Heart left ventricle (tissue), 16 donors: ENCODE data around the gene WWOX. TPM values are rescaled to one million over a fixed set of nuclear protein-coding genes. Genes with fewer than 3 reads are reported as not detected.

Source experiments
- ATAC-seq, 4 donors: fragments of 200-7000 bp; cut with Tn5 transposase; one replicate each; pipeline ENCODE4 v1.9.1; 2020 to 2022; ENCODE audit warnings: moderate library complexity in 4 of 4, mild to moderate bottlenecking in 3 of 4, moderate number of reproducible peaks in 1 of 4
- DNase-seq, 5 donors: peaks; one replicate each; pipeline ENCODE4 v3.0.0-alpha.2; 2020
- H3K27ac ChIP-seq, 12 donors: fragments of 200-600 bp; sonication (generic) in 4 of 12; one replicate each; pipeline versions ENCODE4 v1.5.0 to v1.8.0; 2016 to 2022; ENCODE audit warnings: mild to moderate bottlenecking in 2 of 12
- H3K27me3 ChIP-seq, 9 donors: fragments of 200-600 bp; sonication (generic) in 2 of 9; one replicate each; pipeline versions ENCODE4 v1.5.1 to v1.8.0; 2016 to 2022; ENCODE audit warnings: mild to moderate bottlenecking in 3 of 9
- H3K36me3 ChIP-seq, 9 donors: fragments of 200-600 bp; sonication (generic) in 2 of 9; one replicate each; pipeline versions ENCODE4 v1.5.0 to v1.8.0; 2018 to 2022; ENCODE audit warnings: mild to moderate bottlenecking in 2 of 9
- H3K4me1 ChIP-seq, 12 donors: fragments of 200-600 bp; sonication (generic) in 4 of 12; one replicate each; pipeline versions ENCODE4 v1.5.0 to v1.8.0; 2016 to 2022; ENCODE audit warnings: mild to moderate bottlenecking in 3 of 12
- H3K4me3 ChIP-seq, 12 donors: fragments of 200-600 bp; sonication (generic) in 4 of 12; one replicate each; pipeline versions ENCODE4 v1.5.0 to v1.8.0; 2017 to 2022; ENCODE audit warnings: mild to moderate bottlenecking in 9 of 12, moderate library complexity in 4 of 12
- H3K9me3 ChIP-seq, 12 donors: fragments of 200-600 bp; sonication (generic) in 4 of 12; one replicate each; pipeline versions ENCODE4 v1.5.0 to v1.8.0; 2016 to 2022; ENCODE audit warnings: mild to moderate bottlenecking in 1 of 12
- CTCF ChIP-seq, 12 donors: fragments of 200-600 bp; sonication (generic) in 4 of 12; IDR thresholded peaks; one replicate each; pipeline versions ENCODE4 v1.5.0 to v1.8.0; 2018 to 2022; ENCODE audit warnings: antibody characterized with exemption in 12 of 12, mild to moderate bottlenecking in 5 of 12
- POLR2A ChIP-seq, 2 donors: fragments of 450-650 bp; IDR thresholded peaks; one replicate each; pipeline ENCODE4 v1.6.1; 2017; ENCODE audit warnings: antibody characterized with exemption in 2 of 2, mild to moderate bottlenecking in 2 of 2, moderate library complexity in 2 of 2
- WGBS, 4 donors: extraction: QIAGEN DNeasy Blood & Tissue Kit in 2 of 4; methylation state at CpG; one replicate each; pipeline versions ENCODE4 v1.1.5 to v1.1.7; 2013 to 2018; 5-methylcytosine and 5-hydroxymethylcytosine counted together
- intact Hi-C, 10 donors: fragments of 100-400 bp; cut with DNase I; formaldehyde crosslinking; loops; one replicate each; pipeline versions ENCODE4 v1.11.1 to v1.14.2; 2022
- polyA plus RNA-seq, 2 donors: library from polyadenylated mRNA; stranded (reverse); fragments of 200-250 nt; gene quantifications; one replicate each; pipeline ENCODE4 v1.2.3, GENCODE V29; 2013
- total RNA-seq, 9 donors: library from RNA; depleted of rRNA in 2 of 9; stranded (reverse); fragments of >200 nt in 2 of 9; fragmentation: NEBNext Ultra II Directional in 3 of 9; extraction: Animal tissue kit (Norgen Biotek cat#: 25700) in 3 of 9; gene quantifications; one replicate each; pipeline versions ENCODE4 v1.1.0 to v1.2.4, GENCODE V29; 2016 to 2023
- donor health status: ischemic (EF 13 %, LVEDD 7.1; RV severe dilation, severe dysfunction).
- donor health status: healthy with polysubstance abuse.
- donor health status: DM: no; HTN: yes; CAD: no.
- donor health status: DM: no; HTN: no; CAD: no.
- donor health status: ischemic (EF 25% LVEDD 6.9; RV normal size, moderate dysfunction).
- donor health status: ischemic (EF 25% LVEDD 5.7; RV mildly dilated, moderate dysfunction).
- donor health status: healthy.
- donor health status: DM: yes; HTN: yes; CAD: no.
- donor health status: ischemic (EF 35%, LVEDD 5.7; RV mildly dilated, moderate dysfunction).
- donor health status: nonischemic (EF 11% LVEDD 7.7; RV severe dilation, severe dysfunction).
- donor health status: DM: yes; HTN: yes; CAD: no.
- donor health status: PGD.
- donor health status: ischemic (EF 29% LVEDD 5.4; RV normal size, mild dysfunction).
- donor health status: nonischemic (EF 23%, LVEDD 6.1; RV moderate dilation, normal function).

WWOX gene
- total and polyA plus RNA-seq, 11 donors = 4.3 to 18.3 (median 9.1) TPM

GRCh38 chr16:78681743-78682142, 582.3 kb downstream of the WWOX start:
- H3K9me3 ChIP-seq = no peaks in the 10 kb centered on the region
- no peaks in the 10 kb centered on the region for H3K36me3 ChIP-seq
- peaks cover 0 to 39% (median 4%) of the 10 kb centered on the region in 12 donors for H3K4me1 ChIP-seq
- H3K4me3 ChIP-seq = no peak overlapping the region
- 86 to 97% (median 91%) methylated on average over 8 of the region's 8 CpGs for WGBS, 4 donors
- ATAC-seq (no peak), DNase-seq (no peak)
- H3K27me3 ChIP-seq = no peaks in the 10 kb centered on the region
- intact Hi-C loops = loop anchor here in 3 of 10 donors (10.0 kb wide), 2 partner anchors 177 to 923 kb away; partner anchors contain the start of gene MAF (in 1 of the 3)
- no peak overlapping the region for H3K27ac ChIP-seq
- TF ChIP-seq POLR2A (IDR thresholded peaks at IDR 0.05) (no peak), CTCF (IDR thresholded peaks at IDR 0.05) (no peak)

- H3K4me1 ChIP-seq = peaks cover 0 to 37% (median 2%) of the 10 kb centered on the region in 12 donors
- no peak overlapping the region for H3K4me3 ChIP-seq
- no peaks in the 10 kb centered on the region for H3K27me3 ChIP-seq
- ATAC-seq (peak; percentile 28 to 85 (median 78)), DNase-seq (peak; percentile 31 to 82 (median 73))
- intact Hi-C loops = loop anchor here in 3 of 10 donors (10.0 kb wide), 2 partner anchors 179 to 921 kb away; partner anchors contain the start of gene MAF (in 1 of the 3)
- H3K36me3 ChIP-seq = no peaks in the 10 kb centered on the region
- TF ChIP-seq CTCF (IDR thresholded peaks at IDR 0.05) = no peak
- TF ChIP-seq POLR2A (IDR thresholded peaks at IDR 0.05) = no peak
- H3K9me3 ChIP-seq = no peaks in the 10 kb centered on the region
- 61 to 79% (median 69%) methylated on average over 8 of the region's 8 CpGs for WGBS, 4 donors
- H3K27ac ChIP-seq = peak overlapping the region in 10 of 12 donors; percentile 22 to 66 (median 53)
Measured at GRCh38 chr16:78684030-78684611, 584.7 kb downstream of the WWOX start.

- intact Hi-C loops = loop anchor here in 3 of 10 donors (10.0 kb wide), 2 partner anchors 180 to 920 kb away; partner anchors contain the start of gene MAF (in 1 of the 3)
- Histone ChIP-seq H3K4me3 (no peak overlapping the region), H3K9me3 (no peaks in the 10 kb centered on the region), H3K36me3 (no peaks in the 10 kb centered on the region), H3K27me3 (no peaks in the 10 kb centered on the region), H3K4me1 (peaks cover 0 to 37% (median 2%) of the 10 kb centered on the region in 12 donors), H3K27ac (peak overlapping the region in 11 of 12 donors; percentile 22 to 66 (median 51))
- 66 to 79% (median 76%) methylated on average over 5 of the region's 5 CpGs for WGBS, 4 donors
- peak; percentile 83 to 92 (median 86) for ATAC-seq
- TF ChIP-seq CTCF (IDR thresholded peaks at IDR 0.05) = no peak
- no peak for TF ChIP-seq POLR2A (IDR thresholded peaks at IDR 0.05)
- DNase-seq = peak in 4 of 5 donors; percentile 53 to 81 (median 70)
Measured at GRCh38 chr16:78684655-78685375, 585.4 kb downstream of the WWOX start.

- intact Hi-C loops = loop anchor here in 3 of 10 donors (10.0 kb wide), 2 partner anchors 182 to 918 kb away; partner anchors contain the start of gene MAF (in 1 of the 3)
- H3K4me1 ChIP-seq = peaks cover 0 to 37% (median 2%) of the 10 kb centered on the region in 12 donors
- H3K36me3 ChIP-seq = no peaks in the 10 kb centered on the region
- H3K27me3 ChIP-seq = no peaks in the 10 kb centered on the region
- ATAC-seq (no peak), DNase-seq (no peak)
- H3K27ac ChIP-seq = peak overlapping the region in 1 of 12 donors; percentile 55
- WGBS, 4 donors = 72 to 80% (median 76%) methylated on average over 5 of the region's 5 CpGs
- no peaks in the 10 kb centered on the region for H3K9me3 ChIP-seq
- TF ChIP-seq POLR2A (IDR thresholded peaks at IDR 0.05) (no peak), CTCF (IDR thresholded peaks at IDR 0.05) (no peak)
- no peak overlapping the region for H3K4me3 ChIP-seq
Measured at GRCh38 chr16:78686601-78687000, 587.1 kb downstream of the WWOX start.
